Left ventricle myocardium superior (tissue), 1 donor: ENCODE data around the gene ACVR1C. TPM values are rescaled to one million over a fixed set of nuclear protein-coding genes. Genes with fewer than 3 reads are reported as not detected.

Experiments used
- total RNA-seq: library from RNA; stranded (reverse); fragmentation: NEBNext Ultra II Directional; extraction: Animal tissue kit (Norgen Biotek cat#: 25700); gene quantifications from one replicate; pipeline ENCODE4 v1.2.1, GENCODE V29; 2021
- donor health status: DM: no; HTN: yes; CAD: no; lungs with severe emphysema.

ACVR1C gene
- total RNA-seq, 1 donor from 2014 or later, result 0.32 TPM

Other genes starting within 250 kb of the ACVR1C start
- gene CYTIP, start 184.8 kb downstream of the ACVR1C start, total RNA-seq, result 1.2 TPM
- 26.8 TPM for gene ACVR1, start 247.5 kb upstream of the ACVR1C start, total RNA-seq